Measurements from ENCODE around the gene C16orf86. TPM values are rescaled to one million over a fixed set of nuclear protein-coding genes. Genes with fewer than 3 reads are reported as not detected.

C16orf86 gene
- total and polyA plus RNA-seq, 2 of the 8 experiments (the other 6 are each of a cell fraction or from before 2014, with no cell fraction given): 1.4 to 2.3 TPM

- TF ChIP-seq CHD7 (IDR thresholded peaks at IDR 0.05; ENCODE audit: insufficient replicate concordance, low read length) (no peak), SIN3A (conservative IDR thresholded peaks at IDR 0.05 in 1 of 2, IDR thresholded peaks at IDR 0.05 in 1 of 2; ENCODE audit: low read depth in 1 of 2, low read length in 2 of 2) (peak in 1 of 2 experiments; percentile 15; a peak in 1 of 4 replicates), TAF1 (IDR thresholded peaks at IDR 0.05; ENCODE audit: low read depth, low read length) (no peak), POLR2AphosphoS5 (IDR thresholded peaks at IDR 0.05; ENCODE audit: low read depth, low read length) (no peak)
These were observed 522 bp upstream of the C16orf86 start (continued) for GRCh38 chr16:67666032-67666551.

Data from H1 (cell line).